Measurements from ENCODE around the gene SEC63.
A peak's percentile ranks its signal among the peaks of the same experiment; 100 is the strongest.

SEC63 gene, protein sequence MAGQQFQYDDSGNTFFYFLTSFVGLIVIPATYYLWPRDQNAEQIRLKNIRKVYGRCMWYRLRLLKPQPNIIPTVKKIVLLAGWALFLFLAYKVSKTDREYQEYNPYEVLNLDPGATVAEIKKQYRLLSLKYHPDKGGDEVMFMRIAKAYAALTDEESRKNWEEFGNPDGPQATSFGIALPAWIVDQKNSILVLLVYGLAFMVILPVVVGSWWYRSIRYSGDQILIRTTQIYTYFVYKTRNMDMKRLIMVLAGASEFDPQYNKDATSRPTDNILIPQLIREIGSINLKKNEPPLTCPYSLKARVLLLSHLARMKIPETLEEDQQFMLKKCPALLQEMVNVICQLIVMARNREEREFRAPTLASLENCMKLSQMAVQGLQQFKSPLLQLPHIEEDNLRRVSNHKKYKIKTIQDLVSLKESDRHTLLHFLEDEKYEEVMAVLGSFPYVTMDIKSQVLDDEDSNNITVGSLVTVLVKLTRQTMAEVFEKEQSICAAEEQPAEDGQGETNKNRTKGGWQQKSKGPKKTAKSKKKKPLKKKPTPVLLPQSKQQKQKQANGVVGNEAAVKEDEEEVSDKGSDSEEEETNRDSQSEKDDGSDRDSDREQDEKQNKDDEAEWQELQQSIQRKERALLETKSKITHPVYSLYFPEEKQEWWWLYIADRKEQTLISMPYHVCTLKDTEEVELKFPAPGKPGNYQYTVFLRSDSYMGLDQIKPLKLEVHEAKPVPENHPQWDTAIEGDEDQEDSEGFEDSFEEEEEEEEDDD

DNA sequence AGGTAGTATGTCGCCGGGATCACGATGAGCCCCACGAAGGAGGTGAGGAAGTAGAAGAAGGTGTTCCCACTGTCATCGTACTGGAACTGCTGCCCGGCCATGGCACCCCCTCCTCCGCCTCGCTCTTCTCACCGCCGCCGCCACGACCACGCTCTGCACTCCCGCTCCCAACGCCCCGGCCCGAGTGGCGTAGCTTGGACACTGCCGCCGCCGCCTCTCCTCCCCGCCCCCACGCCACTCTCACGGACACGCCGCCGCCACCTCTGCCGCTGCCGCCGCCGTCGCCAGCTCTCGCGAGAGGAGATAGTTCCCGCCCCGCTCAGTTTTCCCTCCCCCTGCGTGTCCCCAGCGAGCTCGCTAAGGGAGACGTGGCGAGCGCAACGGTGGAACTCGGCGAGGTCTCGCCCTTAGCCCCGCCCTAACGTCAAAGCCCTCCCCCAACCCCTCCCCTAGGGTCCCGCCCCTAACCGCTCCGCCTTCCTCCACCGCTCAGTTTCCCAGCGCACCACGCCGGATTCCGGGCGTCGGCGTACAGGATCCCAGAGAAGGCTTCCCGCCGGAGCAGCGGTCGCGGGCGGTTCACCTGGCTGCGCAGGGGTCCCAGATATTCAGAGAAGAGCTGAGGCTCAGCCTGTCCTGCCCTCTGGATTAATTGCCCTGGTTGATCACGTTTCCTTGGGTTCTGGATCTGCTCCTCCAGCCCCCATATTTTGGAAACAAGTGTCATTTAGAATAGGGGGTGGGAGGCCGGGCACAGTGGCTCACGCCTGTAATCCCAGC is at the start of gene SEC63:
SEC63 (minus strand) TSS at position 300 of the 780 bp plus-strand sequence; CDS start at position 101, 199 bp downstream.
- Histone ChIP-seq H3K36me3 (ENCODE audit: control insufficient read depth, insufficient read depth, low read length) (no peaks in the 10 kb centered on the region), H3K4me3 (replicated peaks; ENCODE audit: low read depth, low read length) (peak within 1 kb of the TSS; percentile 80), H3K27me3 (replicated peaks; ENCODE audit: control insufficient read depth, insufficient read depth, low read length) (no peaks in the 10 kb centered on the region)
- peak; percentile 97 for DNase-seq (ENCODE audit: extremely low read depth, insufficient read length)
- TF ChIP-seq, protein P1, sequence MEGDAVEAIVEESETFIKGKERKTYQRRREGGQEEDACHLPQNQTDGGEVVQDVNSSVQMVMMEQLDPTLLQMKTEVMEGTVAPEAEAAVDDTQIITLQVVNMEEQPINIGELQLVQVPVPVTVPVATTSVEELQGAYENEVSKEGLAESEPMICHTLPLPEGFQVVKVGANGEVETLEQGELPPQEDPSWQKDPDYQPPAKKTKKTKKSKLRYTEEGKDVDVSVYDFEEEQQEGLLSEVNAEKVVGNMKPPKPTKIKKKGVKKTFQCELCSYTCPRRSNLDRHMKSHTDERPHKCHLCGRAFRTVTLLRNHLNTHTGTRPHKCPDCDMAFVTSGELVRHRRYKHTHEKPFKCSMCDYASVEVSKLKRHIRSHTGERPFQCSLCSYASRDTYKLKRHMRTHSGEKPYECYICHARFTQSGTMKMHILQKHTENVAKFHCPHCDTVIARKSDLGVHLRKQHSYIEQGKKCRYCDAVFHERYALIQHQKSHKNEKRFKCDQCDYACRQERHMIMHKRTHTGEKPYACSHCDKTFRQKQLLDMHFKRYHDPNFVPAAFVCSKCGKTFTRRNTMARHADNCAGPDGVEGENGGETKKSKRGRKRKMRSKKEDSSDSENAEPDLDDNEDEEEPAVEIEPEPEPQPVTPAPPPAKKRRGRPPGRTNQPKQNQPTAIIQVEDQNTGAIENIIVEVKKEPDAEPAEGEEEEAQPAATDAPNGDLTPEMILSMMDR (IDR thresholded peaks at IDR 0.05; ENCODE audit: insufficient read depth, low read length, poor library complexity, severe bottlenecking): no peak

DNA sequence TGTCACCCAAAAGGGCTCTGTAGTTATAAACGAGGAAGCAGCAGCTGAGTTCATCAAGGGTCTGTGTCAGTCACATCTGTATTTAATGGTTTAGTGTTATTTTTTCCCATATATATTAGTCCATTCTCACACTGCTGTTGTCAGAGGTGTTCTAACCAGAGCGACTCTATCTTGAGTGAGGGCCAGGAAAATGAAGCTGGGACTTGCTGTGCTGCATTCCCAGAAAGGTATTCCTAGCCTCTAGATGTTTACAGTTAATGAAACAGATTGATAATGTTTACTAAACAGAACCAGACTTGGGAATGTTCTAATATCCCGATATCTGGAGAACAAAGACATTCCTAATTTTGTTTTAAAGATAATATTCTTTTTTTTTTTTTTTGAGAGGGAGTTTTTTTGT is 48.0 kb upstream of the SEC63 start:
- H3K4me3 ChIP-seq (replicated peaks; ENCODE audit: low read depth, low read length): no peak overlapping the region
- no peaks in the 10 kb centered on the region for H3K36me3 ChIP-seq (ENCODE audit: control insufficient read depth, insufficient read depth, low read length)
- no peaks in the 10 kb centered on the region; the same call in 1 of the 2 replicates for H3K27me3 ChIP-seq (replicated peaks; ENCODE audit: control insufficient read depth, insufficient read depth, low read length)
- TF ChIP-seq, protein P1 (IDR thresholded peaks at IDR 0.05; ENCODE audit: insufficient read depth, low read length, poor library complexity, severe bottlenecking): no peak
- DNase-seq (ENCODE audit: extremely low read depth, insufficient read length): no peak

DNA sequence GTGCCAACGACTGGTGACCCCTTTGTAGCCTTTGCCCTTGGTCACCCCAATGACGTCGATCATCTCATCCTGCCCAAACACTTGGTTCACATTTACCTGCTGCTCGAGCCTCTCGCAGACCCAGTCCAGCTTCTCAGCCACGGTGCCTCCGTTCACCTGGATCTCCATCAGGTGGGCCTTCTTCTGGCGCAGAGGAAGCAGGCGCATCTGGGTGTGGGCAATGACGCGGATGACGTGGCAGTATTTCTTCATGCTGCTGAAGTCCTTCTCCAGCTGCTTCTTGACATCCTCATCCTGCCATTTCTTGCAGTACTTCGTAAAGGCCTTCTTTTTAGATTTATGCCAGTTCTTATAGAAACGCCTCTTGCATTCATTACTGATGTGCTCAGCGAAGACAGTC is 46.9 kb upstream of the SEC63 start:
- Histone ChIP-seq H3K4me3 (replicated peaks; ENCODE audit: low read depth, low read length) (no peak overlapping the region), H3K36me3 (ENCODE audit: control insufficient read depth, insufficient read depth, low read length) (no peaks in the 10 kb centered on the region), H3K27me3 (replicated peaks; ENCODE audit: control insufficient read depth, insufficient read depth, low read length) (no peaks in the 10 kb centered on the region; the same call in 1 of the 2 replicates)
- TF ChIP-seq, protein P1 (IDR thresholded peaks at IDR 0.05; ENCODE audit: insufficient read depth, low read length, poor library complexity, severe bottlenecking): no peak
- DNase-seq (ENCODE audit: extremely low read depth, insufficient read length): no peak

DNA sequence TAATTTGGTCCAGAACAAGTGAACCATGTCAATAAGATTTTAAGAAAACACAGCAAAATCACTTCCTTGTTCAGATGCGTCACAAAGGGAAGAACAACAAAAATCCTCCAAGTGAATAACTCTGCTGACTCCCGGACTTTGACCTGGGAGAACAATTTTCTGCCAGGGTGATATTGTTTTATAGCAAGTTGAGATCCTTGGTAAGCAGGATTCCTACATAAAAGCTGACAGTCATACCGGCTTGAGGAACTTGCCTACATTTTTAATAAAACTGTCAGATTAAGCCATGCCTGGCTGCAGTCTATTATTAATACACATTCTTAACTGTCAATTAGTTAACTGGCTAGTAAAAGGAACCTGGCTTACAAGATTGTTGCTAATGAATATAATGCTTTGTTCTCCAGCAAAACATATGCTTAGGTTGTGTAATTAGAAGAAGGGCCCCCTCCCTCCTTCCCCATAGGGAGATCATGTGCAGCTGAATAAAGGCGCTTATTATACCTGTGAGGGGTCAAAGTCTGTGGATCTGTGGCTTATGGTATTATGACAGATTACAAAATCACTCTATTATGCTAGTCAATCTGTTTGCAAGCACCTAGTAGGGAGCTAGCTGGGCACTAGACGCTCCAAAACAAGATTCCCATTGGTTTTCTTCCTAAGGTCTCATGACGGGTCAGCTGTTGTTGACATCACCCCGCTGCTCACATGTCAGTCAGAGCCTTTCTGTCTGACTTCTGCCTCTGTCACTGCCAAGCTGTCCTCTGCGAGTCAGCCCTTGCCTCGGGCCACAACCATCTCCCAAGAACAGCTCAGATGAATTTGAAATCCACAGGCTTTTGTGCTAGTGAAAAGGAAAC is 44.6 kb upstream of the SEC63 start:
- no peaks in the 10 kb centered on the region for H3K36me3 ChIP-seq (ENCODE audit: control insufficient read depth, insufficient read depth, low read length)
- TF ChIP-seq, protein P1 (IDR thresholded peaks at IDR 0.05; ENCODE audit: insufficient read depth, low read length, poor library complexity, severe bottlenecking): no peak
- no peaks in the 10 kb centered on the region; the same call in 1 of the 2 replicates for H3K27me3 ChIP-seq (replicated peaks; ENCODE audit: control insufficient read depth, insufficient read depth, low read length)
- no peak overlapping the region for H3K4me3 ChIP-seq (replicated peaks; ENCODE audit: low read depth, low read length)
- no peak for DNase-seq (ENCODE audit: extremely low read depth, insufficient read length)

Measured in GM06990 (cell line).